EL (cell line): ENCODE measurements around the gene ME3.
"Not testable (repeated sequence)": the region's sequence is repeated elsewhere in the genome, so short reads cannot be mapped to it uniquely, and the experiment has no call there.

Experiments used
- DNase-seq: peaks from one replicate; pipeline ENCODE4 v3.0.0-alpha.2; 2016

Gene ME3

GRCh38 chr11:86580535-86580934, 91.9 kb downstream of the ME3 start:
- no peak for DNase-seq

GRCh38 chr11:86579406-86579731, 93.0 kb downstream of the ME3 start:
- DNase-seq, result no peak

- no peak for DNase-seq
Measured at GRCh38 chr11:86578727-86579405, 93.5 kb downstream of the ME3 start.

- peak; percentile 83 for DNase-seq
Measured at GRCh38 chr11:86577644-86578636, 94.5 kb downstream of the ME3 start.

GRCh38 chr11:86576946-86577624, 95.3 kb downstream of the ME3 start:
- DNase-seq, result no peak

- no peak for DNase-seq
Measured at GRCh38 chr11:86575927-86576326, 96.5 kb downstream of the ME3 start.

- peak; percentile 44 for DNase-seq
Measured at GRCh38 chr11:86575208-86575855, 97.1 kb downstream of the ME3 start.

GRCh38 chr11:86574493-86575207, 97.8 kb downstream of the ME3 start:
- DNase-seq, result peak; percentile 23

GRCh38 chr11:86571273-86571948, 101.0 kb downstream of the ME3 start:
- DNase-seq, result peak; percentile 18

GRCh38 chr11:86570451-86570850, 102.0 kb downstream of the ME3 start:
- DNase-seq, result no peak

GRCh38 chr11:86570020-86570419, 102.4 kb downstream of the ME3 start:
- no peak for DNase-seq

- no peak for DNase-seq
Measured at GRCh38 chr11:86569109-86569508, 103.3 kb downstream of the ME3 start.

- DNase-seq, result no peak
Measured at GRCh38 chr11:86565801-86566312, 106.6 kb downstream of the ME3 start.

- no peak for DNase-seq
Measured at GRCh38 chr11:86565388-86565787, 107.0 kb downstream of the ME3 start.

GRCh38 chr11:86562842-86563241, 109.6 kb downstream of the ME3 start:
- DNase-seq, result not testable (repeated sequence)

GRCh38 chr11:86559311-86559945, 113.0 kb downstream of the ME3 start:
- peak; percentile 84 for DNase-seq

- DNase-seq, result no peak
Measured at GRCh38 chr11:86558841-86559240, 113.6 kb downstream of the ME3 start.

GRCh38 chr11:86558207-86558606, 114.2 kb downstream of the ME3 start:
- no peak for DNase-seq

GRCh38 chr11:86555866-86556265, 116.5 kb downstream of the ME3 start:
- DNase-seq, result no peak

GRCh38 chr11:86555401-86555800, 117.0 kb downstream of the ME3 start:
- DNase-seq, result no peak

GRCh38 chr11:86553265-86553664, 119.2 kb downstream of the ME3 start:
- no peak for DNase-seq
